WTC11 (cell line): ENCODE results near the gene NUDT19. TPM values are rescaled to one million over a fixed set of nuclear protein-coding genes. Genes with fewer than 3 reads are reported as not detected.

Source experiments
- ARID4B ChIP-seq: sonication (generic); formaldehyde crosslinking; IDR thresholded peaks from 2 replicates; pipeline ENCODE4 v1.8.0; 2023; ENCODE audit warnings: missing genetic modification reagents, mild to moderate bottlenecking, borderline replicate concordance
- CREB1 ChIP-seq: sonication (generic); formaldehyde crosslinking; IDR thresholded peaks from 2 replicates; pipeline ENCODE4 v1.8.0; 2023; ENCODE audit warnings: mild to moderate bottlenecking, missing genetic modification reagents
- CREM ChIP-seq: sonication (generic); formaldehyde crosslinking; IDR thresholded peaks from 2 replicates; pipeline ENCODE4 v1.8.1; 2022; ENCODE audit warnings: mild to moderate bottlenecking, missing genetic modification reagents, moderate library complexity
- ELF4 ChIP-seq: sonication (generic); formaldehyde crosslinking; IDR thresholded peaks from 2 replicates; pipeline ENCODE4 v1.8.1; 2022; ENCODE audit warnings: low read depth, mild to moderate bottlenecking, moderate library complexity, missing genetic modification reagents
- EMX1 ChIP-seq: fragments of 250-450 bp; sonication (Bioruptor Pico); IDR thresholded peaks from 2 replicates; pipeline ENCODE4 v1.8.0; 2021; ENCODE audit warnings: mild to moderate bottlenecking
- FOXP1 ChIP-seq: sonication (generic); formaldehyde crosslinking; IDR thresholded peaks from 2 replicates; pipeline ENCODE4 v1.8.0; 2022; ENCODE audit warnings: missing genetic modification reagents, mild to moderate bottlenecking, moderate library complexity, borderline replicate concordance
- GABPB1 ChIP-seq: sonication (generic); formaldehyde crosslinking; IDR thresholded peaks from 2 replicates; pipeline ENCODE4 v1.8.1; 2023; ENCODE audit warnings: mild to moderate bottlenecking, missing genetic modification reagents
- IRF2 ChIP-seq: sonication (generic); formaldehyde crosslinking; IDR thresholded peaks from 2 replicates; pipeline ENCODE4 v1.8.0; 2022; ENCODE audit warnings: low read depth, missing genetic modification reagents, borderline replicate concordance
- KAT7 ChIP-seq: sonication (generic); formaldehyde crosslinking; IDR thresholded peaks from 2 replicates; pipeline ENCODE4 v1.8.1; 2023; ENCODE audit warnings: missing genetic modification reagents, mild to moderate bottlenecking, borderline replicate concordance
- NR1H2 ChIP-seq: sonication (generic); formaldehyde crosslinking; IDR thresholded peaks from 2 replicates; pipeline ENCODE4 v1.9.0; 2021; ENCODE audit warnings: mild to moderate bottlenecking, moderate library complexity, missing genetic modification reagents
- NR2C2 ChIP-seq: sonication (generic); formaldehyde crosslinking; IDR thresholded peaks from 2 replicates; pipeline ENCODE4 v1.8.0; 2022; ENCODE audit warnings: mild to moderate bottlenecking, missing genetic modification reagents
- RORB ChIP-seq: fragments of 250-450 bp; sonication (Bioruptor Pico); IDR thresholded peaks from 2 replicates; pipeline ENCODE4 v1.9.0; 2021; ENCODE audit warnings: mild to moderate bottlenecking
- STAT6 ChIP-seq: sonication (generic); formaldehyde crosslinking; conservative IDR thresholded peaks from 2 replicates; pipeline ENCODE4 v1.8.1; 2023; ENCODE audit warnings: mild to moderate bottlenecking, low read depth, missing genetic modification reagents, moderate library complexity
- TCF7 ChIP-seq: sonication (generic); formaldehyde crosslinking; IDR thresholded peaks from 2 replicates; pipeline ENCODE4 v1.8.0; 2022; ENCODE audit warnings: mild to moderate bottlenecking, low read depth, missing genetic modification reagents, moderate library complexity
- ZBTB43 ChIP-seq: sonication (generic); formaldehyde crosslinking; IDR thresholded peaks from 2 replicates; pipeline ENCODE4 v1.8.1; 2023; ENCODE audit warnings: mild to moderate bottlenecking, missing genetic modification reagents
- ZNF423 ChIP-seq: fragments of 250-450 bp; sonication (Bioruptor Pico); IDR thresholded peaks from 2 replicates; pipeline ENCODE4 v2.1.2; 2022; ENCODE audit warnings: mild to moderate bottlenecking, moderate library complexity
- ZNF671 ChIP-seq: fragments of 250-450 bp; sonication (Bioruptor Pico); IDR thresholded peaks from 2 replicates; pipeline ENCODE4 v1.8.0; 2021; ENCODE audit warnings: mild to moderate bottlenecking
- total RNA-seq: library from RNA; stranded (reverse); gene quantifications from 3 replicates; pipeline ENCODE4 v1.2.3, GENCODE V29; 2021
- TF ChIP-seq, protein P1 (sequence below): fragments of 250-450 bp; sonication (Bioruptor Pico); IDR thresholded peaks from 2 replicates; pipeline ENCODE4 v1.9.0; 2021; ENCODE audit warnings: mild to moderate bottlenecking
- TF ChIP-seq, protein P2 (sequence below): sonication (generic); formaldehyde crosslinking; IDR thresholded peaks from 2 replicates; pipeline ENCODE4 v1.8.0; 2022; ENCODE audit warnings: mild to moderate bottlenecking, missing genetic modification reagents
- TF ChIP-seq, protein P3 (sequence below): sonication (generic); formaldehyde crosslinking; IDR thresholded peaks from 2 replicates; pipeline ENCODE4 v1.8.1; 2022; ENCODE audit warnings: mild to moderate bottlenecking, moderate library complexity, missing genetic modification reagents
- TF ChIP-seq, protein P4 (sequence below): sonication (generic); formaldehyde crosslinking; IDR thresholded peaks from 2 replicates; pipeline ENCODE4 v1.8.1; 2023; ENCODE audit warnings: mild to moderate bottlenecking, missing genetic modification reagents
- TF ChIP-seq, protein P5 (sequence below): sonication (generic); formaldehyde crosslinking; IDR thresholded peaks from 2 replicates; pipeline ENCODE4 v1.8.0; 2022; ENCODE audit warnings: mild to moderate bottlenecking, missing genetic modification reagents

Gene NUDT19
- total RNA-seq, 1 experiment from 2014 or later, result 2.4 TPM

DNA sequence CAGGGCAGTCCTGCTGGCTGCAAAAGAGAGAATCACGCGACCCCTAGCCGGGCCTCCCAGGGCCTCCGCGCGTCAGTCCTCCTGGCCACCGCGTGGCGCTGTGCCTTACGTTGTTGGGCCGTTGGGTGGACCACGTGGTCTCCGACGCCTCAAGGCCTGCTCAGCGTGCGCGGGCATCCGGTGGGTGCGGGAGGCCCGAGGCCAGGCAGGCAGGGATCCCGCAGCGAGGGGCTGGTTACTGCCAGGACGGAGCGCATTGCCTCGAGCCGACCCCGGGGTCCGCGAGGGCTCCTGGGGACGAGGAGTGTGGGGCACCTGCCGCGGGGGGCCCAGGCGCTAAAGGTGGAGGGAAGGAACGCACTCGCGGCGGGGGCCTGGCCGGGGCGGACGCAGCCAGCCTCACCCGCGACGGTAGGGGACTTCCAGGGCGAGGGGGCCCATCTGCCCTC is 28.0 kb downstream of the NUDT19 start, which contains the start of gene TDRD12 (continued):
- TF ChIP-seq, protein P1, sequence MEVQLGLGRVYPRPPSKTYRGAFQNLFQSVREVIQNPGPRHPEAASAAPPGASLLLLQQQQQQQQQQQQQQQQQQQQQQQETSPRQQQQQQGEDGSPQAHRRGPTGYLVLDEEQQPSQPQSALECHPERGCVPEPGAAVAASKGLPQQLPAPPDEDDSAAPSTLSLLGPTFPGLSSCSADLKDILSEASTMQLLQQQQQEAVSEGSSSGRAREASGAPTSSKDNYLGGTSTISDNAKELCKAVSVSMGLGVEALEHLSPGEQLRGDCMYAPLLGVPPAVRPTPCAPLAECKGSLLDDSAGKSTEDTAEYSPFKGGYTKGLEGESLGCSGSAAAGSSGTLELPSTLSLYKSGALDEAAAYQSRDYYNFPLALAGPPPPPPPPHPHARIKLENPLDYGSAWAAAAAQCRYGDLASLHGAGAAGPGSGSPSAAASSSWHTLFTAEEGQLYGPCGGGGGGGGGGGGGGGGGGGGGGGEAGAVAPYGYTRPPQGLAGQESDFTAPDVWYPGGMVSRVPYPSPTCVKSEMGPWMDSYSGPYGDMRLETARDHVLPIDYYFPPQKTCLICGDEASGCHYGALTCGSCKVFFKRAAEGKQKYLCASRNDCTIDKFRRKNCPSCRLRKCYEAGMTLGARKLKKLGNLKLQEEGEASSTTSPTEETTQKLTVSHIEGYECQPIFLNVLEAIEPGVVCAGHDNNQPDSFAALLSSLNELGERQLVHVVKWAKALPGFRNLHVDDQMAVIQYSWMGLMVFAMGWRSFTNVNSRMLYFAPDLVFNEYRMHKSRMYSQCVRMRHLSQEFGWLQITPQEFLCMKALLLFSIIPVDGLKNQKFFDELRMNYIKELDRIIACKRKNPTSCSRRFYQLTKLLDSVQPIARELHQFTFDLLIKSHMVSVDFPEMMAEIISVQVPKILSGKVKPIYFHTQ (CRISPR knock-in tag), result no peak
- TF ChIP-seq CREB1 (CRISPR knock-in tag), result no peak
- peak; percentile 38; the same call in 1 of the 2 replicates for TF ChIP-seq TCF7 (CRISPR knock-in tag)
- 0 out of 2 replicates have a peak, but pooled peaks have one; percentile 43 for TF ChIP-seq ZBTB43 (CRISPR knock-in tag)
- no peak for TF ChIP-seq ELF4
- no peak for TF ChIP-seq EMX1 (CRISPR knock-in tag)
- TF ChIP-seq CREM, result no peak
- TF ChIP-seq RORB, result no peak
- no peak for TF ChIP-seq IRF2 (CRISPR knock-in tag)
- TF ChIP-seq, protein P2, sequence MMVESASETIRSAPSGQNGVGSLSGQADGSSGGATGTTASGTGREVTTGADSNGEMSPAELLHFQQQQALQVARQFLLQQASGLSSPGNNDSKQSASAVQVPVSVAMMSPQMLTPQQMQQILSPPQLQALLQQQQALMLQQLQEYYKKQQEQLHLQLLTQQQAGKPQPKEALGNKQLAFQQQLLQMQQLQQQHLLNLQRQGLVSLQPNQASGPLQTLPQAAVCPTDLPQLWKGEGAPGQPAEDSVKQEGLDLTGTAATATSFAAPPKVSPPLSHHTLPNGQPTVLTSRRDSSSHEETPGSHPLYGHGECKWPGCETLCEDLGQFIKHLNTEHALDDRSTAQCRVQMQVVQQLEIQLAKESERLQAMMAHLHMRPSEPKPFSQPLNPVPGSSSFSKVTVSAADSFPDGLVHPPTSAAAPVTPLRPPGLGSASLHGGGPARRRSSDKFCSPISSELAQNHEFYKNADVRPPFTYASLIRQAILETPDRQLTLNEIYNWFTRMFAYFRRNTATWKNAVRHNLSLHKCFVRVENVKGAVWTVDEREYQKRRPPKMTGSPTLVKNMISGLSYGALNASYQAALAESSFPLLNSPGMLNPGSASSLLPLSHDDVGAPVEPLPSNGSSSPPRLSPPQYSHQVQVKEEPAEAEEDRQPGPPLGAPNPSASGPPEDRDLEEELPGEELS (CRISPR knock-in tag), result peak; percentile 70; the same call in 1 of the 2 replicates
- no peak for TF ChIP-seq GABPB1 (CRISPR knock-in tag)
- peak; percentile 93 for TF ChIP-seq FOXP1 (CRISPR knock-in tag)
- TF ChIP-seq, protein P3, sequence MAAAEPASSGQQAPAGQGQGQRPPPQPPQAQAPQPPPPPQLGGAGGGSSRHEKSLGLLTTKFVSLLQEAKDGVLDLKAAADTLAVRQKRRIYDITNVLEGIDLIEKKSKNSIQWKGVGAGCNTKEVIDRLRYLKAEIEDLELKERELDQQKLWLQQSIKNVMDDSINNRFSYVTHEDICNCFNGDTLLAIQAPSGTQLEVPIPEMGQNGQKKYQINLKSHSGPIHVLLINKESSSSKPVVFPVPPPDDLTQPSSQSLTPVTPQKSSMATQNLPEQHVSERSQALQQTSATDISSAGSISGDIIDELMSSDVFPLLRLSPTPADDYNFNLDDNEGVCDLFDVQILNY (CRISPR knock-in tag), result peak; percentile 52; the same call in 1 of the 2 replicates
- TF ChIP-seq ZNF671, result no peak
- TF ChIP-seq KAT7 (CRISPR knock-in tag), result no peak
- TF ChIP-seq NR1H2 (CRISPR knock-in tag), result no peak
- TF ChIP-seq, protein P4, sequence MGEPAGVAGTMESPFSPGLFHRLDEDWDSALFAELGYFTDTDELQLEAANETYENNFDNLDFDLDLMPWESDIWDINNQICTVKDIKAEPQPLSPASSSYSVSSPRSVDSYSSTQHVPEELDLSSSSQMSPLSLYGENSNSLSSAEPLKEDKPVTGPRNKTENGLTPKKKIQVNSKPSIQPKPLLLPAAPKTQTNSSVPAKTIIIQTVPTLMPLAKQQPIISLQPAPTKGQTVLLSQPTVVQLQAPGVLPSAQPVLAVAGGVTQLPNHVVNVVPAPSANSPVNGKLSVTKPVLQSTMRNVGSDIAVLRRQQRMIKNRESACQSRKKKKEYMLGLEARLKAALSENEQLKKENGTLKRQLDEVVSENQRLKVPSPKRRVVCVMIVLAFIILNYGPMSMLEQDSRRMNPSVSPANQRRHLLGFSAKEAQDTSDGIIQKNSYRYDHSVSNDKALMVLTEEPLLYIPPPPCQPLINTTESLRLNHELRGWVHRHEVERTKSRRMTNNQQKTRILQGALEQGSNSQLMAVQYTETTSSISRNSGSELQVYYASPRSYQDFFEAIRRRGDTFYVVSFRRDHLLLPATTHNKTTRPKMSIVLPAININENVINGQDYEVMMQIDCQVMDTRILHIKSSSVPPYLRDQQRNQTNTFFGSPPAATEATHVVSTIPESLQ (CRISPR knock-in tag), result no peak
- no peak for TF ChIP-seq ZNF423 (CRISPR knock-in tag)
- TF ChIP-seq STAT6 (CRISPR knock-in tag), result no peak
- peak; percentile 74; the same call in 1 of the 2 replicates for TF ChIP-seq ARID4B (CRISPR knock-in tag)
- TF ChIP-seq, protein P5, sequence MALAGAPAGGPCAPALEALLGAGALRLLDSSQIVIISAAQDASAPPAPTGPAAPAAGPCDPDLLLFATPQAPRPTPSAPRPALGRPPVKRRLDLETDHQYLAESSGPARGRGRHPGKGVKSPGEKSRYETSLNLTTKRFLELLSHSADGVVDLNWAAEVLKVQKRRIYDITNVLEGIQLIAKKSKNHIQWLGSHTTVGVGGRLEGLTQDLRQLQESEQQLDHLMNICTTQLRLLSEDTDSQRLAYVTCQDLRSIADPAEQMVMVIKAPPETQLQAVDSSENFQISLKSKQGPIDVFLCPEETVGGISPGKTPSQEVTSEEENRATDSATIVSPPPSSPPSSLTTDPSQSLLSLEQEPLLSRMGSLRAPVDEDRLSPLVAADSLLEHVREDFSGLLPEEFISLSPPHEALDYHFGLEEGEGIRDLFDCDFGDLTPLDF (CRISPR knock-in tag), result no peak
- TF ChIP-seq NR2C2 (CRISPR knock-in tag), result 0 out of 2 replicates have a peak, but pooled peaks have one; percentile 66
